ENCODE results near the gene GLYATL1. TPM values are rescaled to one million over a fixed set of nuclear protein-coding genes. Genes with fewer than 3 reads are reported as not detected.

Gene GLYATL1
- total and polyA plus RNA-seq, 12 donors, result 0.06 TPM; not detected in 11

GRCh38 chr11:58922479-58922878 is 16.8 kb upstream of the GLYATL1 start:
- Histone ChIP-seq H3K27ac (no peak overlapping the region), H3K27me3 (peaks cover 0 to 19% (median 3%) of the 10 kb centered on the region in 7 donors), H3K4me3 (no peak overlapping the region), H3K4me1 (peaks cover 0 to 9% (median 0%) of the 10 kb centered on the region in 9 donors), H3K9me3 (peaks cover 0 to 13% (median under 1%) of the 10 kb centered on the region in 11 donors), H3K36me3 (no peaks in the 10 kb centered on the region)
- 45 to 52% methylated on average over 5 of the region's 5 CpGs for WGBS, 2 donors
- intact Hi-C loops (cut with DNase I), result no loop called here
- DNase-seq (no peak), ATAC-seq (no peak)
- TF ChIP-seq CTCF (IDR thresholded peaks at IDR 0.05), result no peak

GRCh38 chr11:58923300-58923788 is 15.9 kb upstream of the GLYATL1 start:
- H3K27me3 ChIP-seq, result peaks cover 0 to 23% (median 11%) of the 10 kb centered on the region in 7 donors
- 1 to 6% methylated on average over 5 of the region's 5 CpGs for WGBS, 2 donors
- no peak for DNase-seq
- H3K27ac ChIP-seq, result no peak overlapping the region
- intact Hi-C loops (cut with DNase I), result no loop called here
- H3K36me3 ChIP-seq, result no peaks in the 10 kb centered on the region
- peaks cover 0 to 18% (median 0%) of the 10 kb centered on the region in 9 donors for H3K4me1 ChIP-seq
- H3K4me3 ChIP-seq, result no peak overlapping the region
- TF ChIP-seq CTCF (IDR thresholded peaks at IDR 0.05), result peak in 5 of 9 donors; percentile 20 to 39 (median 23)
- peaks cover 0 to 4% (median 0%) of the 10 kb centered on the region in 11 donors for H3K9me3 ChIP-seq
- ATAC-seq, result no peak

- no peak for DNase-seq
- Histone ChIP-seq H3K9me3 (no peaks in the 10 kb centered on the region), H3K4me3 (no peak overlapping the region), H3K36me3 (no peaks in the 10 kb centered on the region), H3K27ac (no peak overlapping the region), H3K4me1 (peaks cover 0 to 20% (median 0%) of the 10 kb centered on the region in 9 donors), H3K27me3 (peaks cover 0 to 32% (median 20%) of the 10 kb centered on the region in 7 donors)
- intact Hi-C loops (cut with DNase I), result no loop called here
- no peak for TF ChIP-seq CTCF (IDR thresholded peaks at IDR 0.05)
- 63 to 73% methylated on average over 4 of the region's 4 CpGs for WGBS, 2 donors
- ATAC-seq, result no peak
Observed at GRCh38 chr11:58924230-58924629, 15.1 kb upstream of the GLYATL1 start.

GRCh38 chr11:58926251-58926650 is 13.0 kb upstream of the GLYATL1 start:
- Histone ChIP-seq H3K27ac (no peak overlapping the region), H3K9me3 (no peaks in the 10 kb centered on the region), H3K36me3 (no peaks in the 10 kb centered on the region), H3K4me3 (no peak overlapping the region), H3K4me1 (peaks cover 0 to 20% (median 0%) of the 10 kb centered on the region in 9 donors), H3K27me3 (peaks cover 0 to 48% (median 29%) of the 10 kb centered on the region in 7 donors)
- intact Hi-C loops (cut with DNase I), result no loop called here
- no peak for DNase-seq
- no peak for ATAC-seq
- TF ChIP-seq CTCF (IDR thresholded peaks at IDR 0.05), result no peak
- 64 to 68% methylated on average over 5 of the region's 5 CpGs for whole genome bisulfite sequencing, 2 donors
